ENCODE measurements around the gene ESRRB. TPM values are rescaled to one million over a fixed set of nuclear protein-coding genes. Genes with fewer than 3 reads are reported as not detected.
A peak's percentile ranks its signal among the peaks of the same experiment; 100 is the strongest.

ESRRB gene
- total and polyA plus RNA-seq, 8 donors = 0.58 to 4.6 (median 3.8) TPM; not detected in 2

- TF ChIP-seq EP300 (IDR thresholded peaks at IDR 0.05) (no peak), CTCF (IDR thresholded peaks at IDR 0.05) (no peak), POLR2A (IDR thresholded peaks at IDR 0.05) (no peak)
- H3K4me3 ChIP-seq = no peak overlapping the region
- intact Hi-C loops (cut with DNase I; ENCODE audit: low total_unique reads) = no loop called here
These were observed 4.9 kb upstream of the ESRRB start for GRCh38 chr14:76371066-76371465.

DNA sequence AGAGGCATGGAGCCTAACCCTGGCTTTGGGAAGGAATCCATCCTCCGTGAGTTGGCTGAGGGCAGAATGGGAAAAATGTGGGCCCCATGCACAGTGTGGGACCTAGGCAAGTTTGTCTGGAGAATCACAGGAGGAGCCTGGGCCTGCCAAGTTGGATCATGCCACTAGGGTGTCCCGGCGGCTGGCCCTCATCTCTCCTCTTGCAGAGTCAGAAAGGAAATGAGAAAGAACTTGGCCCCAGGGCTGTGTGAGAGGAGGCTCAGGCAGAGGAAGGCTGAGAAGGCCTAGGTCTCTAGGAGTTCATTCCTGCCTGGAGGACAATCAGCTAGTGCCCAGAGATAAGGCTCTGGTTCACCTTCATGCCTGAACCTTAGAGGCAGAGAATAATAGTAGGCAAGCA lies 2.5 kb upstream of the ESRRB start:
- Histone ChIP-seq H3K36me3 (no peaks in the 10 kb centered on the region), H3K27me3 (peaks cover 5 to 77% (median 42%) of the 10 kb centered on the region in 3 donors), H3K4me3 (no peak overlapping the region), H3K4me1 (peaks cover 13 to 27% (median 21%) of the 10 kb centered on the region in 4 donors), H3K9me3 (no peaks in the 10 kb centered on the region), H3K27ac (no peak overlapping the region)
- DNase-seq = no peak
- 64 to 81% (median 73%) methylated on average over 3 of the region's 3 CpGs for WGBS, 5 donors
- TF ChIP-seq POLR2A (IDR thresholded peaks at IDR 0.05) (no peak), POLR2AphosphoS5 (IDR thresholded peaks at IDR 0.05) (no peak)
- intact Hi-C loops (cut with DNase I; ENCODE audit: low total_unique reads) = no loop called here

More at GRCh38 chr14:76371066-76371465, 4.9 kb upstream of the ESRRB start:
- H3K4me1 ChIP-seq = peaks cover 1 to 7% (median 4%) of the 10 kb centered on the region in 4 donors
- peaks cover 0 to 53% (median 18%) of the 10 kb centered on the region in 3 donors for H3K27me3 ChIP-seq
- 84 to 88% (median 86%) methylated on average over 7 of the region's 7 CpGs for WGBS, 5 donors
- H3K27ac ChIP-seq = no peak overlapping the region
- DNase-seq = no peak
- H3K9me3 ChIP-seq = no peaks in the 10 kb centered on the region
- no peaks in the 10 kb centered on the region for H3K36me3 ChIP-seq

GRCh38 chr14:76375484-76375883 lies 453 bp upstream of the ESRRB start:
- Histone ChIP-seq H3K27me3 (peaks cover 5 to 97% (median 53%) of the 10 kb centered on the region in 3 donors), H3K4me3 (no peak overlapping the region), H3K27ac (no peak overlapping the region), H3K9me3 (no peaks in the 10 kb centered on the region), H3K36me3 (no peaks in the 10 kb centered on the region), H3K4me1 (peaks cover 13 to 27% (median 21%) of the 10 kb centered on the region in 4 donors)
- intact Hi-C loops (cut with DNase I; ENCODE audit: low total_unique reads) = no loop called here
- TF ChIP-seq POLR2A (IDR thresholded peaks at IDR 0.05) (no peak), EP300 (IDR thresholded peaks at IDR 0.05) (no peak), POLR2AphosphoS5 (IDR thresholded peaks at IDR 0.05) (no peak), CTCF (IDR thresholded peaks at IDR 0.05) (no peak)
- no peak for DNase-seq
- WGBS, 5 donors = 21 to 31% (median 29%) methylated on average over 7 of the region's 7 CpGs

DNA sequence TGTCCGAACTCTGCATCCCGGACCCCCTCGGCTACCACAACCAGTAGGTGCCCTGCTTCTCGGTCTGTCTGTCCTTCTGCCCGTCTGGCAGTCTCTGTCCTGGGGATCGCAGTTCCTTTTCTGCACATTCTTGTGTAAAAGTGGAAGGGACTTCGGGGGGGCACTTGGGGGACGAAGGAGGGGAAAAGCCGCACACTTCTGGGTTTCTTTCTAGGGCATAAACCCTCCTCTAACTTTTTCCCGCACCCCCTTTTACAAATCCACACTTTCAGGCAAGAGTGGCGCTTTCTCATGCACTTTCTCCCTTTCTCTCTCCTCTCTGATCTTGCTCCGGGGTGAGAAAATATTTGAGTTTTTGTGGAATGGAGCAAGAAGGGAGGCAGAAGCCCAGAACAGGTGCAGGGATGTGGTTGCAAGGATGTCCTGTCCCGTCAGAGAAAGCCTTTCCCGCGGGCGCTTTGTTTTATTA lies 506 bp downstream of the ESRRB start:
- Histone ChIP-seq H3K27me3 (peaks cover 5 to 100% (median 63%) of the 10 kb centered on the region in 3 donors), H3K4me3 (peak overlapping the region; percentile 20 to 39 (median 31)), H3K36me3 (no peaks in the 10 kb centered on the region), H3K27ac (no peak overlapping the region), H3K4me1 (peaks cover 13 to 27% (median 21%) of the 10 kb centered on the region in 4 donors), H3K9me3 (no peaks in the 10 kb centered on the region)
- WGBS, 5 donors = 1 to 4% (median 2%) methylated on average over 16 of the region's 16 CpGs
- TF ChIP-seq POLR2A (IDR thresholded peaks at IDR 0.05) (no peak), CTCF (IDR thresholded peaks at IDR 0.05) (no peak), EP300 (IDR thresholded peaks at IDR 0.05) (no peak), POLR2AphosphoS5 (IDR thresholded peaks at IDR 0.05) (no peak)
- intact Hi-C loops (cut with DNase I; ENCODE audit: low total_unique reads) = no loop called here
- no peak for DNase-seq

Measured in stomach (tissue), 9 donors.